ENCODE data around the gene GPC2.

DNA sequence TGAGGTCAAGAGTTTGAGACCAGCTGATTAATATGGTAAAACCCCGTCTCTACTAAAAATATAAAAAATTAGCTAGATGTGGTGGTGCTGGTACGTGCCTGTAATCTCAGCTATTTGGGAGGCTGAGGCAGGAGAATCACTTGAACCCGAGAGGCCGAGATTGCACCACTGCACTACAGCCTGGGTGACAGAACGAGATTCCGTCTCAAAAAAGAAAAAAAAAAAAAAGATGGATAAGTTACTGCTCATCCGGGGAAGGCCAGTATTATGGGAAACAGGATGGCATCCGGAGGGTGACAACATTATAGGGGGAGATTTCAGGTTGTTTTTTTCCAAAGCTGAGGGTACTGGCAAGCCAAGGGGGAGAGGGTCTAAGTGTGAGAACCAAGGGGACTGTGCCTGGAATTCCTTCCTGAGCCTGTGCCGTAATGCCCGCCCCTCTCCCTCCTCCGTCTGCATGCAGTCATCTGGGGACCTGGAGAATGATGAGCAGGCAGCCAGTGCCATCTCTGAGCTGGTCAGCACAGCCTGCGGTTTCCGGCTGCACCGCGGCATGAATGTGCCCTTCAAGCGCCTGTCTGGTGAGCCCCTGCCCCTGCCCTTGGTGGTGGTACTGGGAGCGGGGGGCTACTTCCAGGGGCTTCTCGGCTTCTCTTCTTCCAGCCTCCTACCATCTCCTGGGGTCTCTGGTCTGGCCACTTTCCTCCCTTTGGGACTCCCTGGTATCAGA is 24.1 kb downstream of the GPC2 start:
- no peak for TF ChIP-seq CTCF (conservative IDR thresholded peaks at IDR 0.05 in 1 of 2, IDR thresholded peaks at IDR 0.05 in 1 of 2; ENCODE audit: extremely low read depth in 1 of 2, insufficient read depth in 1 of 2, low read depth in 1 of 2, low read length in 2 of 2)
- TF ChIP-seq EZH2 (IDR thresholded peaks at IDR 0.05; ENCODE audit: borderline replicate concordance, low read length): no peak

Data from mammary epithelial cell (primary cell).